Measurements from ENCODE around the gene DKK3. TPM values are rescaled to one million over a fixed set of nuclear protein-coding genes. Genes with fewer than 3 reads are reported as not detected.

The DKK3 gene
- total RNA-seq, 4 donors from 2014 or later = 4.1 to 31.7 (median 7.2) TPM

Other genes with a start within 250 kb of the DKK3 start
- gene USP47, start 166.7 kb downstream of the DKK3 start, total RNA-seq = 100 to 1,000 TPM in 2 of 4 donors, 10 to 100 TPM in 2; 84.4 to 222 (median 97.6) TPM
- gene MICAL2, start 102.0 kb upstream of the DKK3 start, total RNA-seq = 10 to 100 TPM; 24.7 to 53.7 (median 37.0) TPM